H1 (cell line): ENCODE measurements around the gene RESF1. TPM values are rescaled to one million over a fixed set of nuclear protein-coding genes. Genes with fewer than 3 reads are reported as not detected.

Experiments used
- CTCF ChIA-PET: fragments of 300-600 bp; sonication (Branson Sonifier 250); formaldehyde crosslinking; loops from one replicate; lab custom pipeline; 2021; ENCODE audit not compliant: partially characterized antibody; lab: Charles Lee
- POLR2A ChIA-PET: fragments of 300-600 bp; sonication (Branson Sonifier 250); formaldehyde crosslinking; loops from one replicate; lab custom pipeline; 2021; ENCODE audit warnings: inconsistent platforms; ENCODE audit not compliant: partially characterized antibody; lab: Charles Lee
- DNase-seq, 2 experiments: peaks; one replicate each; pipeline versions ENCODE4 v3.0.0 to v3.0.0-alpha.2; 2010 to 2022; ENCODE audit warnings: low spot score in 2 of 2, low read depth in 1 of 2, mixed read lengths in 1 of 2
- FAIRE-seq: peaks from 2 replicates; lab custom pipeline; 2011; peaks lifted over from hg19 to GRCh38; lab: Jason Lieb, UNC
- H2AFZ ChIP-seq: 2 replicates; pipeline ENCODE4 v1.8.1; 2012; ENCODE audit warnings: low read length, inconsistent platforms
- H2AK5ac ChIP-seq: 2 replicates; pipeline ENCODE4 v1.6.1; 2013; ENCODE audit warnings: low read depth, low read length
- H2BK120ac ChIP-seq: replicated peaks from 2 replicates; pipeline ENCODE3; 2013; ENCODE audit warnings: low read depth, low read length, inconsistent platforms
- H2BK12ac ChIP-seq: 2 replicates; pipeline ENCODE4 v1.6.1; 2013; ENCODE audit warnings: low read depth, low read length
- H2BK15ac ChIP-seq: 2 replicates; pipeline ENCODE4 v1.6.1; 2013; ENCODE audit warnings: low read length
- H2BK20ac ChIP-seq: 2 replicates; pipeline ENCODE4 v1.6.1; 2013; ENCODE audit warnings: low read length
- H2BK5ac ChIP-seq: 2 replicates; pipeline ENCODE4 v1.6.1; 2013; ENCODE audit warnings: low read depth, low read length
- H3K14ac ChIP-seq: 2 replicates; pipeline ENCODE4 v1.6.1; 2013; ENCODE audit warnings: inconsistent platforms; ENCODE audit not compliant: insufficient read length
- H3K18ac ChIP-seq: 2 replicates; pipeline ENCODE4 v1.6.1; 2013; ENCODE audit warnings: low read length; ENCODE audit errors: extremely low read depth
- H3K23ac ChIP-seq: 2 replicates; pipeline ENCODE4 v1.6.1; 2013; ENCODE audit warnings: inconsistent platforms; ENCODE audit not compliant: insufficient read length
- H3K23me2 ChIP-seq: 2 replicates; pipeline ENCODE4 v1.6.1; 2013; ENCODE audit warnings: low read depth, low read length
- H3K27ac ChIP-seq: 2 replicates; pipeline ENCODE4 v1.6.1; 2011; ENCODE audit warnings: low read depth, low read length, inconsistent platforms
- H3K27me3 ChIP-seq, 4 experiments: replicated peaks in 1 of 4; 1 replicate in 1 of 4; 2 replicates in 3 of 4; pipeline versions ENCODE4 v1.6.1 to v1.8.1; 2011 to 2013; ENCODE audit warnings: low read length in 3 of 4, mild to moderate bottlenecking in 3 of 4, inconsistent platforms in 2 of 4, mixed read lengths in 2 of 4, moderate library complexity in 1 of 4; ENCODE audit not compliant: control insufficient read depth in 3 of 4, insufficient read depth in 3 of 4; ENCODE audit errors: extremely low read depth in 1 of 4
- H3K36me3 ChIP-seq, 4 experiments: 2 replicates each; pipeline versions ENCODE4 v1.6.1 to v1.8.1; 2011 to 2013; ENCODE audit warnings: mild to moderate bottlenecking in 4 of 4, low read length in 3 of 4, moderate library complexity in 2 of 4, control low read depth in 1 of 4, inconsistent platforms in 1 of 4; ENCODE audit not compliant: insufficient read depth in 4 of 4, control insufficient read depth in 2 of 4
- H3K4ac ChIP-seq: replicated peaks from 2 replicates; pipeline ENCODE3; 2013; ENCODE audit warnings: low read length, low read depth, mixed read lengths, inconsistent platforms; ENCODE audit not compliant: insufficient read length
- H3K4me1 ChIP-seq, 4 experiments: replicated peaks in 1 of 4; 1 replicate in 1 of 4; 2 replicates in 3 of 4; pipeline versions ENCODE4 v1.6.1 to v1.8.1; 2011 to 2013; ENCODE audit warnings: low read length in 3 of 4, inconsistent platforms in 2 of 4, mixed read lengths in 1 of 4; ENCODE audit not compliant: insufficient read depth in 4 of 4, control insufficient read depth in 3 of 4
- H3K4me2 ChIP-seq, 2 experiments: 2 replicates each; pipeline versions ENCODE4 v1.6.1 to v1.8.1; 2011 to 2013; ENCODE audit warnings: low read depth in 2 of 2, low read length in 2 of 2, control low read depth in 1 of 2, inconsistent platforms in 1 of 2, mild to moderate bottlenecking in 1 of 2; ENCODE audit not compliant: insufficient read depth in 1 of 2
- H3K4me3 ChIP-seq, 4 experiments: fragments of 200-600, 300-600 bp in 1 of 4; sonication (generic), shearing (Covaris generic), sonication (Bioruptor Twin) in 1 of 4; 2 replicates each; pipeline versions ENCODE4 v1.5.1 to v1.8.1; 2011 to 2016; ENCODE audit warnings: low read length in 4 of 4, low read depth in 3 of 4, control low read depth in 2 of 4, inconsistent platforms in 2 of 4, mild to moderate bottlenecking in 2 of 4, mixed read lengths in 1 of 4, moderate library complexity in 1 of 4; ENCODE audit not compliant: insufficient read depth in 2 of 4; ENCODE audit errors: extremely low read depth in 1 of 4
- H3K56ac ChIP-seq: replicated peaks from 2 replicates; pipeline ENCODE3; 2013; ENCODE audit warnings: low read depth, mild to moderate bottlenecking, mixed read lengths, low read length, inconsistent platforms; ENCODE audit not compliant: insufficient read length
- H3K79me1 ChIP-seq: 2 replicates; pipeline ENCODE4 v1.6.1; 2013; ENCODE audit warnings: low read depth, low read length, control low read depth
- H3K79me2 ChIP-seq, 2 experiments: 2 replicates each; pipeline versions ENCODE4 v1.6.1 to v1.8.1; 2012 to 2013; ENCODE audit warnings: low read length in 2 of 2, mild to moderate bottlenecking in 2 of 2, inconsistent platforms in 1 of 2; ENCODE audit not compliant: insufficient read depth in 2 of 2, control insufficient read depth in 1 of 2
- H3K9ac ChIP-seq, 4 experiments: replicated peaks in 1 of 4; 1 replicate in 1 of 4; 2 replicates in 3 of 4; pipeline versions ENCODE4 v1.6.1 to v1.8.1; 2011 to 2013; ENCODE audit warnings: low read depth in 3 of 4, low read length in 3 of 4, control low read depth in 2 of 4, mild to moderate bottlenecking in 2 of 4, moderate library complexity in 2 of 4, inconsistent platforms in 1 of 4; ENCODE audit errors: extremely low read depth in 1 of 4
- H3K9me3 ChIP-seq, 2 experiments: 2 replicates each; pipeline versions ENCODE4 v1.6.1 to v1.8.1; 2012 to 2013; ENCODE audit warnings: mild to moderate bottlenecking in 2 of 2, moderate library complexity in 2 of 2, control low read depth in 1 of 2, inconsistent platforms in 1 of 2, low read depth in 1 of 2, low read length in 1 of 2, mixed read lengths in 1 of 2; ENCODE audit not compliant: insufficient read depth in 2 of 2
- H4K20me1 ChIP-seq, 2 experiments: replicated peaks in 1 of 2; 2 replicates each; pipeline versions ENCODE3 to v1.8.1; 2011 to 2013; ENCODE audit warnings: inconsistent platforms in 2 of 2, low read length in 2 of 2, mild to moderate bottlenecking in 1 of 2; ENCODE audit not compliant: insufficient read depth in 2 of 2, control insufficient read depth in 1 of 2
- H4K5ac ChIP-seq: 2 replicates; pipeline ENCODE4 v1.6.1; 2013; ENCODE audit warnings: low read length, low read depth, mixed read lengths, inconsistent platforms; ENCODE audit not compliant: insufficient read length
- H4K8ac ChIP-seq: 2 replicates; pipeline ENCODE4 v1.8.0; 2013; ENCODE audit warnings: mild to moderate bottlenecking, moderate library complexity, low read length, inconsistent platforms; ENCODE audit not compliant: insufficient read depth; ENCODE audit errors: extremely low read depth
- H4K91ac ChIP-seq: replicated peaks from 2 replicates; pipeline ENCODE3; 2013; ENCODE audit warnings: low read length, mixed read lengths, inconsistent platforms; ENCODE audit not compliant: insufficient read length
- BCL11A ChIP-seq, 2 experiments: IDR thresholded peaks; one replicate each; pipeline ENCODE4 v1.6.1; 2011; ENCODE audit warnings: low read depth in 2 of 2, low read length in 2 of 2, mild to moderate bottlenecking in 2 of 2
- CEBPB ChIP-seq: IDR thresholded peaks from 2 replicates; pipeline ENCODE4 v1.6.1; 2012; ENCODE audit warnings: low read depth, low read length
- MAFK ChIP-seq: IDR thresholded peaks from 2 replicates; pipeline ENCODE4 v1.6.1; 2012; ENCODE audit warnings: low read depth, mild to moderate bottlenecking, improper control_type of control experiment, low read length
- TAF1 ChIP-seq: IDR thresholded peaks from 2 replicates; pipeline ENCODE4 v1.6.1; 2011; ENCODE audit warnings: mild to moderate bottlenecking, low read depth, low read length
- WGBS, 2 experiments: shearing (Covaris generic) in 1 of 2; methylation state at CpG; one replicate each; pipeline versions ENCODE4 v1.1.6 to v1.1.7; 2013 to 2015; ENCODE audit warnings: low lambda C conversion rate in 2 of 2, mixed read lengths in 2 of 2, inconsistent platforms in 1 of 2, low coverage in 1 of 2, missing lambda C conversion rate in 1 of 2; ENCODE audit not compliant: insufficient replicate concordance in 2 of 2, insufficient coverage in 1 of 2, insufficient read length in 1 of 2; ENCODE audit errors: extremely low coverage in 1 of 2, missing lambda C conversion rate in 1 of 2; 5-methylcytosine and 5-hydroxymethylcytosine counted together
- polyA plus RNA-seq, 7 experiments: library from polyadenylated mRNA; depleted of rRNA in 3 of 7; stranded (reverse) in 5 of 7; unstranded in 2 of 7; fragments of >200 nt in 5 of 7; fragments of 200-250 nt in 2 of 7; gene quantifications; 1 replicate in 5 of 7; 2 replicates in 1 of 7; 4 replicates in 1 of 7; pipeline versions ENCODE4 v1.2.1 to v1.2.3, GENCODE V29; 2011 to 2013; ENCODE audit warnings: missing spikeins in 2 of 7, mixed read lengths in 2 of 7
- total RNA-seq: library from RNA; stranded (reverse); fragmentation: NEBNext Ultra II Directional; extraction: Animal tissue kit (Norgen Biotek cat#: 25700); gene quantifications from 2 replicates; pipeline ENCODE4 v1.2.1, GENCODE V29; 2021

Gene RESF1
- total and polyA plus RNA-seq, 2 of the 8 experiments (the other 6 are each of a cell fraction or from before 2014, with no cell fraction given) = 64.3 to 128 TPM

- 93% methylated on average over 4 of the region's 5 CpGs; no CpG with 5 or more reads in 1 of the 2 experiments for WGBS, 2 experiments
- Histone ChIP-seq H3K4me1 (no peaks in the 10 kb centered on the region), H3K56ac (no peak overlapping the region), H3K18ac (no peak overlapping the region), H3K14ac (no peak overlapping the region), H4K5ac (no peak overlapping the region), H3K27ac (no peak overlapping the region), H3K36me3 (peaks cover 8 to 88% (median 63%) of the 10 kb centered on the region in 4 experiments), H3K4me3 (no peak overlapping the region), H3K4ac (no peak overlapping the region), H4K20me1 (peaks cover 0 to 3% of the 10 kb centered on the region in 2 experiments), H2BK20ac (no peak overlapping the region), H3K79me1 (peaks cover 3% of the 10 kb centered on the region), H3K9me3 (peaks cover 6 to 22% of the 10 kb centered on the region in 2 experiments), H3K27me3 (no peaks in the 10 kb centered on the region), H2BK15ac (no peak overlapping the region), H3K23ac (no peak overlapping the region), H2AFZ (no peak overlapping the region), H3K23me2 (no peaks in the 10 kb centered on the region), H4K8ac (no peak overlapping the region), H2BK120ac (no peak overlapping the region), H4K91ac (no peak overlapping the region), H2AK5ac (no peak overlapping the region), H3K4me2 (no peak overlapping the region), H2BK5ac (no peak overlapping the region), H3K79me2 (peaks cover 4 to 72% of the 10 kb centered on the region in 2 experiments), H3K9ac (no peak overlapping the region), H2BK12ac (no peak overlapping the region)
- no peak for DNase-seq
- CTCF ChIA-PET = no interaction called here
- no peak for FAIRE-seq
- TF ChIP-seq TAF1 (no peak), MAFK (no peak), CEBPB (no peak), BCL11A (IDR thresholded peaks at IDR 0.05; ENCODE audit: low read depth in 2 of 2, low read length in 2 of 2) (no peak)
- POLR2A ChIA-PET = interaction anchor here (1.2 to 2.2 kb wide), 2 partner anchors 11 to 72 kb away, joined by 3 to 10 read pairs; no protein-coding TSS in a partner anchor
Measured at GRCh38 chr12:31974673-31975072, 15.5 kb downstream of the RESF1 start.
